NCI-H1436 treated with DMSO at 0.1 percent for 48 hours (cell line): ENCODE data around the gene ZNF841.
"Not testable (repeated sequence)": the region's sequence is repeated elsewhere in the genome, so short reads cannot be mapped to it uniquely, and the experiment has no call there.

Experiments used
- DNase-seq: peaks from one replicate; lab custom pipeline; 2025; lab: John Stamatoyannopoulos, UW

ZNF841 gene

DNA sequence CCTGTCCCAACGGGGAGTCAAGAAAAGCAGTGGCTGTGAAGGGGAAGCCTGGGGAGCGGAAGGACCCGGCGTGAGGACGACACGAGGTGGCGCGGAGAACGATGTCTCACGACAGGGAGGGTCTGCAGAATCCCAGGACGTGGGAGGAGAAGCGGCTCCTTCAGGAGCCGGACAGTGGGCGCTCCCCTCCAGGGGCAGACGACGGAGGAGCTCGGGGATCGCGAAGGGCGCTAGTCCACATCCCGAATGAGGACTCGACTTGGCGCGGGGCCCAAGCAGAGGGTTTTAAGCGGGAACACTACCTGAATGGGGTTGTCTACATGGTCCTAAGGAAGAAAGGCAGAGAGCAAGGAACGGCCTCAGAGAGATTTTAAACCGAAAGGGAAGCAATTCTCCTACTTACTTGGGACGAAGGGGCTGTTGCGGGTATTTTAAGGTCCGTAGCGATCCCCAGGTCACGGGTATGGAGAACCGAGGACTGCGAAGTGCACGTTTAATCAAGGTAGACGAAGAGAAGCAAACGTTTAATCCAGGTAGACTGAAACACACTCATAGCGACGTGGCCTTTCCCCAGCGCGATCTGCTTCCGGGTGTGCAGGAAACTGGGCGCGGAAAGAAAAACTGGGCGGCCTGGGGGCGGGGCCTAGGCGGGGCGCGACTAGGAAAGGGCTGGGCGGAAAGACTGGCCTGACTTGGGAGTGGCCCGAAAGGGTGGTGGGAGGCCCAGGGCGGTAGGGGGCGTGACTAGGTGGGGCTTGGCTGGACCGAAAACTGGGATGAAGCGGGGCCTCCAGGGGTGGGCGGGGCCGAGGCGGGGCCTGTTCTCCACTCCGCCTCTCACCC, at the start of gene ZNF841:
Gene ZNF841 (minus strand): TSS at position 594 of the 843 bp plus-strand sequence. CDS start 10,964 bp downstream, outside the sequence.
- DNase-seq, result peak; percentile 47

DNA sequence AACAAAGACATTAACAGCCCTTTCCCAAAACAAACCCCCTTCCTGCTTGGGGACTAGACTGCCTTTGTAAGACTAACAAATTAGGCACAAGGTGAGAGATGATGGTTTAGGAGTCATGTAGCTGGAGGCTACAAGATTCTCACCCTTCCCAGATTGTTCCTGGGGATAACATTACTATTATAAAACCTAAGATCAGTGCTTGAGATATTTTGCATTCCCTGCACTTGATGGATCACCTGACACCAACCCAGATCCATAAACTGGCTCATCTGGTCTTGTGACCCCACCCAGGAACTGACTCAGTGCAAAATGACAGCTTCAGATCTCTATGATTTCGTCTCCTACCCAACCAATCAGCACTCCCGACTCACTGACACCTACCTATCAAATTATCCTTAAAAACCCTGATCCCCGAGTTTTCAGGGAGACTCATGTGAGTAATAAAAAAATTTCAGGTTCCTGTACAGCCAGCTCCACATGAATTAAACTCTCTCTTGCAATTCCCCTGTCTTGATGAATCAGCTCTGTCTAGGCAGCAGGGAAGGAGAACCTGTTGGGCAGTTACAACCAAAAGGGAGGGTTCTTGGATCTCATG, 46.5 kb upstream of the ZNF841 start:
- DNase-seq, result no peak

GRCh38 chr19:52141203-52141602, 45.6 kb upstream of the ZNF841 start:
- no peak for DNase-seq

DNA sequence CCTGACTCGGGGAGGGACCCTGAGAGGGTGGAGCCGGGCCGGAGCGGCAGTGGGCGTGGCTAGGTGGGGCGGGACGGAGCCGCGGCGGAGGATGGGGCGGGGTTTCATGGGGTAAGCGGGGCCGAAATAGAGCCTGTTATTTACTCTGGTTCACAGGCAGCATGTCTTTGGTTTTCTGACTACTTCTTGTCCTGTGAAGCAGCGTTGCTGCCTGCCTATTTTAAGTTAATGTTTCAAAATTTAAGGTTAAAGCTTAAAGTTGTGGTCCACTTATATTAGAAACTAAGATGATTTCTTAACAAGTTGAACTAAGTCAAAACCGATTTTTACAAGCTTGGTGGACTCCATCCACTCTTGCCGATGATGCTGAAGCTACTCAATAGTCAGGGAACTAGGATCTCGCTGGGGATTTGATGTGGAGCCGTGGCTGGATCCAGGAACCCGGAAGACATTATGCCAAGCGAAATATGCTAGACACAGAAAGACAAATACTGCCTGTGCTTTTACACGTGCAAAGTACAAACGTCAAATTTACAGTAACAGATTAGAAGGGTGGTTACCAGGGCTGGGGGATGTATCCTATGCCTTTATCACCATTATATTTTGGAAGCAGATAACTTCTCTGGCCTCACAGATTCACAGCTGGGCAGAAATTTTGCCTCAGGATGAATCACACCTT, 44.6 kb upstream of the ZNF841 start:
- no peak for DNase-seq

- DNase-seq, result peak; percentile 90
Measured at GRCh38 chr19:52139252-52140031, 43.9 kb upstream of the ZNF841 start, which contains the start of gene ZNF616. Gene ZNF616 (minus strand): TSS chr19:52139938. CDS start chr19:52130512, 9,426 bp downstream.

GRCh38 chr19:52138983-52139251, 43.4 kb upstream of the ZNF841 start:
- DNase-seq, result no peak

DNA sequence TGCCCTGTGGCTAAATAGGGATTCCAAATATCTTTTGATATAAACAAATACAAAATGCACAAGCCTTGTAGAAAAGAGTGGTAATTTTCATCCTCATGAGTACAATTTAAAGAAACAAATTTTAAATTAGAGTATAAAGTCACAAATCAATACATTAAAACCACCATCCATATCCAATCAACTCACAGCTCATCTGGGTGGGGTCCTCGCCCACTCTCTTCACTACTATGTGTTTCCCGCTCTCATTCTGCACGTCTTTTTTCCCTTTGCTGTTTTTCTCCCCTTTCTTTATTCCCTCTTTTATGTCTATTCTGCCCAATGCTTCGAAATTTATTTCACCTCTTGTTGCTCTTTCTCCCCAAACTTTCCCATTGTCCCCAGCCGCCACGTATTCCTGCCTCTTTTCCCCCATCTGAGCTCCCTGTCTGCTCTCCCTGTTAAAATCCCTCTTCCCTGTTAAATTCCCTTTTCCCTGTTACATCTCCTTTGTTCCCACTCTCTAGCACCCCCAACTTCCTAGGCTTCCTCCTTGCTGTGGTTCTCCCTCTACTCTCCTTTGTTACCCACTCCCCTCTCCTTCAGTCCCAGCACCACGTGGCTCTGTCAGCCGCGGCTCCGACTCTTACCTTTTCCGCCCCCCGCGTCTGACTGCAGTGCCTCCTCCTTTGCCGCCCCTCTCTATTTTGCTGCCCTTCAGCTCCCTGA, 42.9 kb upstream of the ZNF841 start:
- no peak for DNase-seq

GRCh38 chr19:52120286-52120685, 24.7 kb upstream of the ZNF841 start:
- DNase-seq, result no peak

GRCh38 chr19:52115526-52116053, 20.0 kb upstream of the ZNF841 start:
- no peak for DNase-seq

DNA sequence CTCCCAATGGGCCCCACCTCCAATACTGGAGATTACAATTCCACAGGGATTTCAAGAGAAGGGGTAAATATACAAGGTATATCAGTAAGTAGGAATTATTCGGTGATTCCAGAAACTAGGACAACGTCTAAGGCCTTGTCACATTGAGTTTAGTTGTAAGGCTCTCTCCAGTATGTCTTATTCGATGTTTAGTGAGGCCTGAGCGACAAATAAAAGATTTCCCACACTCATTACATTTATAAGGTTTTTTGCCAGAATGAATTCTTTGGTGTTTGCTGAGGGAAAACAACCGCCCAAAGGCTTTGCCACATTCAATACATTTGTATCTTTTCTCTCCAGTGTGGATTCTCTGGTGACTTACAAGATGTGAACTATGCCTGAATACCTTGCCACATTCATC, 19.1 kb upstream of the ZNF841 start:
- DNase-seq, result no peak

DNA sequence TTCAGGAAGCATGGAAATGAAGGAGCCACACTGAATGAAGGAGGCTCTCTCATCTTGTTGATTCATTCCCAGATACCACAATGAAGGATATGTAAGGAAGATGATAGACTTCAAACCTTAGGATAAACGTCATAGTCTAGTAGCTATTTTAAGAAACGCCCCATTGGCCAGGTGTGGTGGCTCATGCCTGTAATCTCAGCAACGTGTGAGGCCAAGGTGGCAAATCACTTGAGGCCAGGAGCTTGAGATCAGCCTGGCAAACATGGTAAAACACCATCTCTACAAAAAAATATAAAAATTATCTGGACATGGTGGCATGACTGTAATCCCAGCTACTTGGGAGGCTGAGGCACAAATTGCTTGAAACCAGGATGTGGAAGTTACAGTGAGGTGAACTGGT, 17.1 kb upstream of the ZNF841 start:
- no peak for DNase-seq

GRCh38 chr19:52110780-52111179, 15.2 kb upstream of the ZNF841 start:
- DNase-seq, result no peak

GRCh38 chr19:52102782-52103181, 7.2 kb upstream of the ZNF841 start:
- DNase-seq, result no peak

DNA sequence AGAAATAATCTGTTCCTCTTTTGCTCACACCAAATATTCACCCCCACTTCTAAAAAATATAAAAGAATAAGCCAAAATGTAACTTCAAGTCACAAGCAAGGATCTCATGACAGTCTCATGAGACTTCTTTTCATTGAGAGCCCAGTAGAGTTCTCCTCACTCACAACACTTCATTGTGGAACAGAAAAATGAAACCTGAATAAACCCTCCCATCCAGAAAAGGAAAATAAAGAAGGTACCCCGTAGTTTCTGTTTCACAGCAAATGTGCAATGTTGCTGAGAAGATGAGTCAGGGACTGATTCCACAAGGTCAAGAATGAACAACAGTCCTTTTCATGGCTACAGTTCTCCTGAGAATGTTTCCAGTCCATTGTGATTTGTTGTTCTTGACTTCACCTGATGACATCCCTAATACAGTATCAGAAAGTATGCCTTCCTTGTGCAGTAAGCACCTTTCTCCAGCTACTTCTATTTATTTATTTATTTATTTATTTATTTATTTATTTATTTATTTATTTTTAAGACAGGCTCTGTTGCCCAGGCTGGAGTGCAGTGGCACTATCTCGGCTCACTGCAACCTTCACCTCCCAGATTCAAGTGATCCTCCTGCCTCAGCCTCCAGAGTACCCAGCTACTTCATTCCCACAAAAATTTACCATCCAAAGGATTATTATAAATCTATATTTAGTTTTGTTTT, 6.4 kb upstream of the ZNF841 start:
- DNase-seq, result no peak

DNA sequence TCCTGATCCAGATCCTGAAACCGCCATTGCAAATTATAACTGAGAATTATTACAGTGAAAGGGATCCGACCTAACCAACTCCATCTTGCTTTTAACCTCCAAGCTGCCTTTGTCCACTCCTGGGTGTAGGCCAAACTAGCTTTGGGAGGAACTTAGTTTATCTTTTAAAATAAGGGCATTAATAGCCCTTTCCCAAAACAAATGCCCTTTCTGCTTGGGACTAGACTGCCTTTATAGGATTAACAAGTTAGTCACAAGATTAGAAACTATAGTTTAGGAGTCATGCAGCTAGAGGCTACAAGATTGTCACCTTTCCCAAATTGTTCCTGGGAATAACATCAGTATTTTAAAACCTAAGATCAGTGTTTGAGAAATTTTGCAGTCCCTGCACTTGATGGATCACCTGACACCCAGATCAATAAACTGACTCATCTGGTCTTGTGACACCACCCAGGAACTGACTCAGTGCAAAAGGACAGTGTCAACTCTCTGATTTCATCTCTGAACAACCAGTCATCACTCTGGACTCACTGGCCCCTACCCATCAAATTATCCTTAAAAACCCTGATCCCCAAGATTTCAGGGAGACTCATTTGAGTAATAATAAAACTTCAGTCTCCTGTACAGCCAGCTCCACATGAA, 4.1 kb upstream of the ZNF841 start:
- no peak for DNase-seq

DNA sequence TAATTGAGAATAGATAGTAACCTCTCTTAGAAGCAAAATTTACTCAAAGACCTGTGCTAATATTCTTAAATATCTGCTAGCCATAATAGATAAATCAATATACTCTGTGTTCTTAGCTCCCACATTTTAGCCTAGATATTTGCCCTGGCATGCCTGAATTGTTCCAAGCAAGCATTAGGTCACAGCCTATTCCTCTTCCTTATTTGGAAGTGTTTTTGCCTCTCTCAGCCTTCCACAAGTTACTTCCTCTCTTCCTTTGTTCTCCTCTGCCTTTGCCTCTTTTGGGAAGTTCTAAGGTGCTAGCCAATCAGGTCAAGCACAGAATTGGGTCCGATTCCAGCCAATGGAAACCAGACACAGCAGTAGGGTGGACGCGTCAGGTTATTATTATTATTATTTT, 851 bp upstream of the ZNF841 start:
- DNase-seq, result not testable (repeated sequence)

- DNase-seq, result no peak
Measured at GRCh38 chr19:52094526-52095130, 937 bp downstream of the ZNF841 start.

DNA sequence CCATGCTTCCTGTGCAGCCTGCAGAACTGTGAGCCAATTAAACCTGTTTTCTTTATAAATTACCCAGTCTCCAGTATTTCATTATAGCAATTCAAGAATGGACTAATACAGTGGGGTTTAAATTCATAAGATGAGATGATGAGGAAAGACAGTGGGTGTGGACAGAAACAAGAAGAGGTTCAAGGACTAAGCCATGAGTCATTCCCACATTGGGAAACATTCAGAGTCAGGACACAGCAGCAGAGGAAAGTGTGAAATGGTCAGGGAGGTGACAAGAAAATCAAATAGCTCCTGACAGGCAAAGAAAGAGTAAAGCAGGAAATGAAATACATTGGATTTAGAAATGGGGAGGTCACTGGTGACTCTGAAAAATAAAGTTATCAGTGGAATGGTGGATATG, 9.1 kb downstream of the ZNF841 start:
- DNase-seq, result no peak

DNA sequence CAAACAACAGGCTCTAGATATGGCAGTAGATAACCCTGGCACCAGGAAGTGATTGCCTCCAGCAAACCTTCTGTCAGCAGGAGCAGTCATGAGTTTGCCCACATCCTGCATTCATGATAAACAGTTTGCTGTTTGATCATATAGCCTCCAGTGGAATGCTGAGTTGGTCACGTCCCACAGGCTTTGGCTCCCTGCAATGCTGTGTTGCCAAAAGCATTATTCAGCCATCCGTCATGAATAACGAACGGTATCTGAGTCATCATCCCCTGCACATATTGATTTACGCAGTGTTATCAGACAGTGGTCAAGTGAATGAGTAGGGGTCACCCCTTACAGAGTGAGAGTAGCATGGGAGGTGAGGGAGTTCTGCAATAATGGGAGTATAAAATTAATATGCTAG, 25.1 kb downstream of the ZNF841 start:
- no peak for DNase-seq

DNA sequence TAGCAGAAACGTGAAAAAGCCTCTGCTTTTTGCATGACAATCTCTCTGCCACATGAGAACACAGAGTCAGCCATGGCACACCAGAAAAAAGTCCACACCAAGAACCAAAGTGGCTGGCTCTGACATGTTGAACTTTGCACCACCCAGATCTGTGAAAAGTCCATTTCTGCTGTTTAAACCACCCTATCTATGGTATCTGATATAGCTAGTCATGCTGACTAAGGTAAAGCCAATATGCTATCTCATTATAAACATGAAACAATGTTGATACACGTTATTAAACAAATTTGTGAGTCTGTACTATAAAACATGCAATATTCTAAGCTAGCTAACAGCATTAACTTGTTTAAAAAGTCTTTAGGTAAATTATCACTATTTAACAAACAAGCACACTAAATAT, 25.9 kb downstream of the ZNF841 start:
- DNase-seq, result no peak
